OCI-LY3 (cell line): Measurements from ENCODE around the gene PSMG2.

Source experiments
- CTCF ChIP-seq: fragments of 200-600, 300-600 bp; sonication (generic); IDR thresholded peaks from 2 replicates; pipeline ENCODE4 v1.5.1; 2014; ENCODE audit warnings: antibody characterized with exemption, low read length, low read depth
- EZH2phosphoT487 ChIP-seq: fragments of 200-600 bp; shearing (Covaris generic); IDR thresholded peaks from 2 replicates; pipeline ENCODE4 v1.6.1; 2018; ENCODE audit warnings: antibody characterized with exemption, mixed run types, low read depth

DNA sequence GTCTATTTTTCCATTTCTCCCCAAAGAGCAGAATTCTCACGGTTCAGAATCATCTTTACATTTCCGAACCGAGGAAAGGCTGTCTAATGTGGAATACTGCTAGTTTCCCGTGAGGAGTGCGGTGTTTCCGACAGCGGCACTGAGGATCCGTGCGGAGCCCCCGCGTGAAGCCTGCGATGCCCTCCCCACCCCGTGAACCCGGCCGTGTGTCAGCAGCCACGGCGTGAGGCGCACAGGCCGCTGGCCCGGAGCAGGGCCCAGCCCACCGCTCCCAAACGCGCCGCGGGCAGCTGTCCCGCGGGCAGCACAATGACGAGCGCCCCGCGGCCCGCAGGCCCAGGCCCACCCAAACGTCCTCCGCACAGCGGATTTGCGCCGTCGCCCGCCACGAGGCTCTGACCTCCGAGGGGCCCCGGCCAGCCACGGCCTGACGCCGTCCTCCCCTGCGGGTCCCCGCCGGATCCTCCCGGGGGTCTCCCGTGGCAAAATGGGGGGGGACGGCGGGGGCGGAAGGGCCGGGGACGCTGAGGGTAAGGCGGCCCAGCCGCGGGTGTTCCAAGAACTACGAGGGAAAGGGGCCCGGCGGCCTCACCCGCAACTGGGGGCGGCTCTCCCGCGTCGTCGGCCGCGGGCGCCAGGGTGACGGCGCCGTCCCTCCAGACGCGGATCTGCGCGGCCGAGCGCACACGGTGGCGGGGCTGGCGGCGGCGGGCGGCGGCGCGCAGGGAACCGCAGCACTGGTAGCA is 45.7 kb upstream of the PSMG2 start:
- TF ChIP-seq CTCF (no peak), EZH2phosphoT487 (no peak)
